Endometrial microvascular endothelial cells (primary cell): ENCODE results near the gene LIMS1. TPM values are rescaled to one million over a fixed set of nuclear protein-coding genes. Genes with fewer than 3 reads are reported as not detected.
"Not testable (repeated sequence)": the region's sequence is repeated elsewhere in the genome, so short reads cannot be mapped to it uniquely, and the experiment has no call there.

Experiments
- in situ Hi-C: cut with HindIII; loops from 2 replicates; pipeline ENCODE4 v1.10.0; 2017; ENCODE audit warnings: low sequenced_read_pairs, low pct_unique_long_range_greater_than_20kb; ENCODE audit errors: inconsistent ontology term
- total RNA-seq: library from RNA; depleted of rRNA; stranded (reverse); fragments of >200 nt; gene quantifications from one replicate; pipeline ENCODE4 v1.2.3, GENCODE V29; 2015; ENCODE audit errors: inconsistent ontology term

LIMS1 gene
- total RNA-seq, 1 donor from 2014 or later, result 159 TPM

DNA sequence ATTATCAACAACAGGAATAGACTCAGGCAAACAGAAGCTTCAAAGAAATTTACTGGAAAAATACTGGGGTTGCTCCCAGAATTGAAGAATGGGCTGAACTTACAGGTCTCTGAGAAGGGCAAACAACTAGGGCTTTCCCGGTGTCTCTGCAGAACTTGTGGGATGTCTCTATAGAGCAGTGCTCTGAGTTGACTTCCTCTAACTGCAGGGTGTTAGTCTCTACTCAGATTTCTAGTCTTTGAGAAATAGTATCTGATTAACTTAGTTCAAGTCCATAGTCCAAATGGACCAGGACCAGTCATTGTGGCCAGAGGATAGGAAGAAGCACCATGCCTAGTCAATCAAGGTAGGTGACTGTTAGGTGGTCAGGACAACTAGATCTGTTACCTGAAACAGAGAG, 45.8 kb downstream of the LIMS1 start:
- in situ Hi-C loops, result no loop called here

DNA sequence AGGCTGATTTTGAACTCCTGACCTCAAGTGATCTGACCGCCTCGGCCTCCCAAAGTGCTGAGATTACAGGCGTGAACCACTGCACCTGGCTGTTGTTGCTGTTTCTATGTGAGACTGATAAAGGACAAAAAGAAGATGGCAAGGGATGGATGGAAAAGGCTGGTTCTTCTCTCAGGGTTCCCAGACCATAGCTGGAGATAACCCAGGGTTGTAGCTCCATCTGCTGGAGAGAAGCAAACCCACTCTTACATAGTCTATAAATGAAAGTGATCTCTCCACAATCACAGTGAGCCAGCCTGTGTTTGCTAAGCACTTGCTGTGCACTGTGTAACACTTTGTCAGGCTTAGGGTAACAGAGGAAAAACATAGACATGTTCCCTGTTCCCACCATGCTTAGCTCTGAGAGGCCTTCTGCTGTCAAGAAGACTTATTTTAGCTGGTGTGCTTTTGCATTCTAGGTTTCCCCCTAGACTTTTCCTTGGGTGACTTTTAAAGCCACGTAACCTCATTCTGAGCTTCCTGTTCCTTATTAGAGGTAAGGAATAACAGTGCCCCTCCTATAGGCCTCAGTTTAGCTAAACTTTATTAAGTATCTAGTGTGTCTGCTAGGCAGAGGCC, 49.7 kb downstream of the LIMS1 start:
- in situ Hi-C loops, result no loop called here

DNA sequence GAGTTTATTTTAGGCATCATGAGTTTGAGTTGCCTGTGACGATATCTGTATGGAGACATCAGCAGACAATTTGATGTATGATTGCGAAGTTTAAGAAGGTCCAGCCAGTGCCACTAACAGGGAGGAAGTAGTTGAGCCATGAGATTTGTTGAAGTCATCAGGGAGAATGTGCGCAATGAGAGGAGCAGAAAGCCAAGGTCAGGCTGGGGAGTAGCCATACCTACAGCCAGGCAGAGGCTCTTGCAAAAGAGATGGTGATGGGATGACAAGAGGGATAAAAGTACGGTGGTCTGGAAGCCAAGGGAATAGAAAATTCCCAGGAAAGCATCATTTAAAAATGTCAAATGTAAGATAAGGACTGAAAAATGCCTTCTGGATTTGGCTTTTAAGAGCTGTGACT, 51.2 kb downstream of the LIMS1 start:
- in situ Hi-C loops, result no loop called here

DNA sequence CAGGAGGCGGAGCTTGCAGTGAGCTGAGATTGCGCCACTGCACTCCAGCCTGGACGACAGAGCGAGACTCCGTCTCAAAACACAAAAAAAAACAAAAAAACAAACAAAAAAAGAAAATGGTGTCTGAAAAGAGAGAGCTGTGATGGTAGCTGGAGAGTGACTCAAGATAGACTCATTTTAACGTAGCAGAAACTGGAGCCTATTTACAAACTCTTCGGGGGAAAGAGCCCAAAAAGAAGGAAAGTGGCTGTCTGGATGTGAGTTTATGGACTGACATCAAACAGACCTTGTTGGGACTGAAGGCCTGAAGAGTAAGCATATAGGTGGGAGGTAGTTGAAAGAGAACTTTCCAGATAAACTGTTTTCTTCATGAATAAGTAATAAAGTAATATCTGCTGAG, 51.8 kb downstream of the LIMS1 start:
- in situ Hi-C loops, result no loop called here

DNA sequence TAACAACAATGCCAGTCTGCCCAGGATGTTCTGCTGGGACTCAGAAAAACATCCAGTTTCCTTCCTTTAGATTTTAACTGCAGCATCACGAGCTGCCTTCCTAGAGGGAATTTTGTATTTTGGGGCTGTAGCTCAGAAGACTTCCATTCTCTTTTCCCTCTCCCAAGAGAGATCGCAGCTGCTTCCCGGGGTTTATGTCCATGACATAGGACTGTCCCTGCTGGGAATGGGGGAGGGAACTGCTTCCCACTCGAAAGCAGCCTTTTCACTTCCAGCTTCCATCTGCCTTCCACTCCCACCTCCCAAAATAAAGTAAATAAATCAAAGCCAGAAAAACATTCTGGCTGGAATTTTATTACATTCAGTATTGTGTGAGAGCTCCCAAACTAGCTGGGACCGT, 52.4 kb downstream of the LIMS1 start:
- in situ Hi-C loops, result no loop called here

DNA sequence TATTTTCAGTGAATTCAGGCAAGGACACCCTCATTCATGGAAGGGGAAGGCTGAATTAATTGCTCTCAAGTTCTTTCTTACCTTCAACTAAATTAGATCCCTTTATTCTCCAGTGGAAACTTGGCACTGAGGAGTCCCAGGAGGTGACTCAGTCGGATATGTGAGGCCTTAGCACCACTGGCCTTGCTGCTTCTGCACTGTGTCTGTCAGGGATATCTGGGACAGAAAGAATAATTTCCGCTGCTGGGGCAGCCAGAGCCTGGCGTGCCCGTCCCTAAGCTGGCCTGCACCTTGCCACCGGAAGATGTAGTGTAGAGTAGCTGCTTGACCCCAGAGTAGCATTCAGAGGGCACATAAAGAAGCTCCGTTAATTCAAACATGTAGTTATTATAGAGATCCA, 53.4 kb downstream of the LIMS1 start:
- in situ Hi-C loops, result no loop called here

DNA sequence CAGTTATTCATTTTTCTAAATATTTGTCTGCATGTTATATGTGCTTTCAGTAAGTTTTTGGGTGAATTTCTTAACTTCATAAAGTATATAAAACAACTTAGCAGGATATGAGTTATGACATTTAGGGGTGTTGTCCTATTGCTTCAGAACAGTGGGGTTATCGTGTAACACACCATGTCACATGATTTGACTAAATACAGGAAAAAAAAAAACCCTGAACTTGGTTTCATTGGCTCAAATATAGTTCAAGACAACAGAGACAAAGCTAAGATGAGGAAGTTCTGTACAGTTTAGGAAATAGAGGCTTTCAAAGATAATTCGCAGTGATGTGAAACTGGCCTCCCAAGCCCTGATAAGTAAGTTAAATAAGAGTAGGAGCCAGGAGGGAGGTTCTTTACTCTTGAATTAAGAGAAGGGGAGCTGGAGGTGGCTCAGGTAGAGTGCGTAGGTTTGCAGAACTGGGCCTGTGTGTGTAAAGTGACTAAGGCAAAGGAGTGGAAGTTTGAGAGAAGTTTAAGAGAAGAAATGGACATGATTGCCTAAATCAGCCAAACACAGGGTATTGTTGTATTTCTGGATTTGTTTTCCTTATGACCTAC, 53.9 kb downstream of the LIMS1 start:
- in situ Hi-C loops, result no loop called here

DNA sequence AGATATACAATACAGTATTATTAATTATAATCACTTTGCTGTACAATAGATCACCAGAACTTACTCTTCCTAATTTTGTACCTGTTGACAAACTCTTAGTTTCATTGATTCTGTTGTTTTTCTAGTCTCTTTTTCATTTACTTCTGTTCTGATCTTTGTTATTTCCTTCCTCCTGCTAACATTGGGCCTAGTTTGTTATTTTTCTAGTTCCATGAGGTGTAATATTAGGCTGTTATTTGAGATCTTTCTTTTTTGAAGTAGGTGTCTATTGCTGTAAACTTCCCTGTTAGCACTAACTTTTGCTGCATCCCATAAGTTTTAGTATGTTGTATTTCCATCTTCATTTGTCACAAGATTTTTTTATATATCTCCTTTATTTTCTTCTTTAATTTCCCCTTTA, 55.1 kb downstream of the LIMS1 start:
- in situ Hi-C loops, result no loop called here

DNA sequence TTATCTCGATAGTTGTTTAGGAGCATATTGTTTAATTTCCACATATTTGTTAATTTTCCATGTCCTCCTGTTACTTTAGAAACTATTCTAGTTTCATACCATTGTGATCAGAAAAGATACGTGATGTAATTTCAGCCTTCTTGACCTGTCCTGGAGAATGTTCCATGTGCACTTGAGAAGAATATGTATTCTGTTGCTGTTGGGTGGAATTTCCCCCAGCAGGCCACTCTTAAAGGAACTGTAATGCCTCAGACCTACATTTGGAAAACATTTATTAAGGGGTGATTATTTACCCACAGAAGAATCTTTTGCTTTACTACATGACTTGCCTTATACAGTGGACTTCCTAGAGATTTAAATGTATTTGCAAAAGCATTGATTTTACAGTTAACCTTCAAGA, 55.5 kb downstream of the LIMS1 start:
- in situ Hi-C loops, result no loop called here

DNA sequence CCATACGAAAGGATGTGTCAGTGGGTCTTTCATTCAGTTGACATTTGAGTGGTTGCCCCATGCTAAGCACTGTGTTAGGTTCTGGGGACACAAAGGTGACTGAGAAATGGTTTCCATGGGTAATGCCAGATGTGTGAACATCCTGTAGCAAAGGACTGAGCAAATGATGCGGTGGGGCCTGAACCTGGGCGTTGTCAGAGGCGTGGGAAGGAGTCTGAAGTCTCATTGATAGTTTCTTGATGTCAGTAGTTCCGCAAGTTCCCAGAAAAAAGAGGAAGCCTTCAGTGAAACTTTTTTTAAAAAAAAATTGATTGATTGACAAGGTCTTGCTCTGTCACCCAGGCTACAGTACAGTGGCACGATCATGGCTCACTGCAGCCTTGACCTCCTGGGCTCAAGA, 56.9 kb downstream of the LIMS1 start:
- in situ Hi-C loops, result no loop called here

DNA sequence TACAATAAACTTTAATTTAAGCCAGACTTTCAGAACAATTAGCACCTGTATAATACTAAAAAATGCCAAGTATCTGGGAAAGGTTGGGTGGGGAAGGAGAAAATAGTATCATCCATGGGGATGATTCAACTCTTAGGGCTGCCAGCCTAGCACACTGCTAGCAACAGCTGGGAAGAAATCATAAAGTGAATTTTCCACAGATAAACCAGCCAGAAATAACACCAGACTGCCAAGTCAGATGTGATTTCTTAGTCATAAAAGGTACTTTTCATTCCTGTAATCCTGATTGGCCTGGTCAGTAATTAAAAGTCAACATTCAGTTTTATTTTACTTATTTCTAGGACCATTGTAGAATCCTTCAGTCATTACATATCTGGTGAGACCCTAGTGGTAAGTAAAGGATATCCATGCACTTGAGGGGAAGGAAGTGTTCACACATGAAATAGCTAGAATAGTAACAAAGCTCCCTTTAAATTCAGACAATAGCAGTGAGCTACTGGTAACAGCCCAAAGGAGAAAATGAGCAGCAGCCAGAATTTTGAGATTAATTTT, 59.4 kb downstream of the LIMS1 start:
- in situ Hi-C loops, result no loop called here

DNA sequence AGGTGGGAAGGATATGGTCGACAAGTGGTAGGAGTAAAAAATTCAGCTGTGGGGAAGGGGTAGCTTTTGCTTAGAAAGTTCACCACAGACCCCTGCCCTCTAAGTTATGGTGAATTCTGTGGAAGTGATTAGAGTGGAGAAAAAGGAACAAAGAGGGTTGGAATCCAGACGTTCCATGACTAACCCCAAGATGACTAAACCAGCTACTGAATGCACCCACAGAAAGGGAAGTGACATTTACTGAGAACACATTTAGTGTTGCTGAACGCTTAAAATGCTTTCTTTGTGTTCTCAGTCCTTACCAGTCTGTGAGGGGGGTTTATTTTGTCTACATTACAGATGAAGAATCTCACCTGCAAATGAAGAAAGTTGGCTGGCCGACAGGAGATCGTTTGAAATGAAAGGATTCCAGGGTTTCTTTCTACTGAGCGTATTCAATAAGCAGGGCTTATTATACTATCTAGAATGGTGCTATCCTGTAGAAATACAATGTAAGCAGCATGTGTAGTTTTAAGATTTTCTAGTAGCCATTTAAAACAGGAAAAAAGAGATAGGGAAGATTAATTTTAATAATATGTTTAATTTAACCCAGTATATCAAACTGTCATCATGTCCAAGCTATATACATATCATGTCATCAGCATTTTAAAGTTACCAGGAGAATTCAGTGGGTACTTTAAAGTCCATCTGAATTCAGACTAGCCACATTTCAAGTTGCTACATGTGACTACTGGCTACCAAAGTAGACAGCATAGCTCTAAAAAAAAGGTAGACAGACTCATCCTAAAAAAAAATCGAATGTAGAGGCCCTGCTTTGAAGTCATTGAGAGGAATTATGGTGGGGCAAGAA, 60.1 kb downstream of the LIMS1 start:
- in situ Hi-C loops, result no loop called here

DNA sequence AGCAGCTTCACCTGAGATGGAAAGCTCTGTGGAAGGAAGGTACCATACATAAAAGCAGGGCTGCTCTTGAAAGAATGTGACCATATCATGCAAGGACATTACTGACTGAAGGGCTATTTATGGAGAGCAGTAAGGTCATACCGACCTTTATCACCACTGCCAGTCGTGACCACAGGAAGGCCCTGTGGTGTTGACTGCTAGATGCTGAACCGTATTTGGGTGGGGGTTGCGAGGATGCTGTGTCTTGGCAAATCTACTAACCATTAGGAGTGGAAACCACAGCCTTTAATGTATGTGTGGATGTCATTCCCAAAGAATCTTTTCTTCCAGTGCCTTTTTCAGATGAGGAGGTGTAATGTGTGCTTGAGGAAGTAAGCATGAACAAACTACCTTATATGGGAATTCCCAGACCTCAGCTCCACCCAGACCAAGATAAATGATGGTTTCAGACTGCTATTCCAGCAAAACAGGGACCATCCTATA, 60.8 kb downstream of the LIMS1 start:
- in situ Hi-C loops, result no loop called here

DNA sequence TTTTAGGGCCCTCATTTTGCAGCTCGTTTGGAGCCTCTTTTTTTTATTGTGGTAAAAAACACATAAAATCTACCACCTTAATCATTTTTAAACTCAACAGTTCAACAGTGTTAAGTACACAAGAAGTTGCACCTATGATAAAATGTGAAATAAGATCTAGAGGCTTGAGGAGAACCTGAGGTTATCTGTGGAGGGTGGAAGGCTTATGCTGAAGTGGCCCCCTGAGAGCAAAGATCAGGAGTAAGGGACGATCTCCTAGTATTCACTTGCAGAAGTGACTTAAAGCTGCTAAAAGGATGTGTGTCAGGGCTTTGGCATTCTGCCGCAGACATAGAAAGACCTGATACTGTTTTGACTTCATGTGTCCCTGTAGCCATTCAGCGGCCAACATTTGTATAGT, 61.5 kb downstream of the LIMS1 start:
- in situ Hi-C loops, result not testable (repeated sequence)

DNA sequence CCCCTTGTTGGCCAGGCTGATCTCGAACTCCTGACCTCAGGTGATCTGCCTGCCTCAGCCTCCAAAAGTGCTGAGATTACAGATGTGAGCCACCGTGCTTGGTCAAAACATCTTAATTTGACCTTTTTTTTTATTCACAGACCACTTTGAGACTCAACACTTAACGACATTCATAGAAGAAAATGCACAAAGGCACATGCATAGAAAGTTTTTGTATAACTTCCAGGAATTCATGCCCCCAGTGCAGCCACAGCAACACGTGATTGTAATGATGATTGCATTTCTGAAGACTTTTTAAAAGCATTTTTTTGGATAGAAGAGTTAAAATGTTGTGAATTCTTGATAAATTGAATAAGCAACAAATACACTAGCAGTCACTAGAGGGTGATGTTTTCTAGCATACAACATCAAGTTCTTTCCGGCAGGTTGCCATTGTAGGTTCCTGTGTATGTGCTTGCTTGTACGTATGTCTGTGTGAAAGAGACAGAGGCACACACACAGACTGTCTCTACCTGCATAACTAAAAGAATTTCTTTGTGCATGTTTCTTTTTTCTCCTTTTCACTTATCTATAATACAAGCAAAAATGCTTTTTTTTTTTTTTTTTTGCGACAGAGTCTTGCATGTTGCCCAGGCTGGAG, 63.0 kb downstream of the LIMS1 start:
- in situ Hi-C loops, result not testable (repeated sequence)

DNA sequence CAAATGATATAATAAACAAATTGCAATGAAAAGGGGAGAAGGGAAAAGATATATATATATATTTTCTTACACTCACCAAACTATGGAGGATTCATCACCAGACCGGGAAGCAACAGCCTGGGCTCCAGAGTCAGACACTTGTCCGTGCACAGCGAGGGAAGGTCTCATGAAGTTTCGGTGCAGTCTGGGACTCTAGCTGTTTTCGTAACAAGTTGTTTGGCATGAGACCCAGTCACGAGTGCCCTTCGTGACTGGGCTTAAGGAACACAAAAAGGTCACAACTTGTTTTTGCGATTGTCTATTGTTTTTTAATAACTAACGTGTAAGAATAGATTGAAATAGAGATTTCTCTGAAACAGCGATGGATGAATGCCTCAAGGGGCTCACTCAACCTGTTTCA, 66.9 kb downstream of the LIMS1 start:
- in situ Hi-C loops, result not testable (repeated sequence)

DNA sequence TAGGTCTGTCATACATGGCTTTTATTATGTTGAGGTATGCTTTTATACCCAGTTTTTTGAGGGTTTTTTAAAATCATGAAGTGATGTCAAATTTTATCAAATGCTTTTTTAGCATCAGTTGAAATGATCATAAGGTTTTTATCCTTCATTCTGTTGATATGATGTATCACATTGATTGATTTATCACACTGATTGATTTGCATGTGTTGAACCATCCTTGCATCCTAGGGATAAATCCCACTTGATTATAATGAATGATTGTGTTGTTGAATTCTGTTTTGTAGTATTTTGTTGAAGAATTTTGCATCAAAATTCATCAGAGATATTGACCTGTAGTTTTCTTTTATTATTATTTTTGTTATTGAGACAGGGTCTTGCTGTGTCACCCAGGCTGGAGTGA, 68.2 kb downstream of the LIMS1 start:
- in situ Hi-C loops, result no loop called here

DNA sequence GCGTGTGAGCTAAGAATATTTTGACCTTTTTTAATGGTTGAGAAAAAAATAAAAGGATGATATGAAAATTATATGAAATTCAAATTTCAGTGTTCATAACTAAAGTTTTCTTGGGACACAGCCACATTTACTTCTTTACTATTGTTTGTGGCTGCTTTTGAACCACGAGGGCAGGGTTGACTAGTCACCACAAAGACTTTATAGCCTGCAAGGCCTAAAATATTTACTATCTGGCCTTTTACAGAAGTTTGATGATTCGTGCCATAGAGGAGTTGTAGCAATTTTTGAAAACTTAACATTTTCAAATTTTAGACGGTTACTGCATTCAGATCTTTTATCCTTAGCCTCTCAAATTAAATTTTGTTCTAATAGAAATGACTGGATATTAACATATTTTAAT, 69.9 kb downstream of the LIMS1 start:
- in situ Hi-C loops, result no loop called here

DNA sequence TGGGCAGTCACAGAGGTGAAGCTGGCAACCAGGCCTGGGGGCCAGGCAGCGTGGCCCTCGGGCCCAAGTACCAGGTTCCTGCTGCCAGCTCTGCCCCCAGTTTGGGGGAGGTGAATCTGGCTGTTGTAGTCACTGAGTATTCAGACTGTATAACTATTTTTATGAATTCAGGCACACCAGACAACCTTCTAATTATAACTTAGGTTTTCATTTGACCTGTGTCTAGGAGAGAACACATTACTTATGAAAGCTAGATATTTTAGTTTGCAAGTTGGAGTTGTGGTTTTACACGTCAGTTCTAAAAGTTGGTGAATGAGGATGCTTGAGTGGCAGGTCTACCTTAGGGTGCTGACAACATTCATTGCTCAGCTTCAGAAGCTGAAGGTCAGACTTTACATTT, 71.7 kb downstream of the LIMS1 start:
- in situ Hi-C loops, result no loop called here
